Measurements from ENCODE around the gene SPATA1. TPM values are rescaled to one million over a fixed set of nuclear protein-coding genes. Genes with fewer than 3 reads are reported as not detected.

SPATA1 gene
- total RNA-seq (ENCODE audit: unreplicated experiment), result 1.3 TPM
- long read RNA-seq, result 0 reads

- peak within 1 kb of the TSS; percentile 93 for H3K27ac Mint-ChIP-seq (ENCODE audit: unreplicated experiment)
- no peak for TF ChIP-seq CTCF (IDR thresholded peaks at IDR 0.05; ENCODE audit: partially characterized antibody, unreplicated experiment)
- peaks cover 4% of the 10 kb centered on the region for H3K27me3 Mint-ChIP-seq (ENCODE audit: unreplicated experiment)
- H3K4me3 Mint-ChIP-seq (ENCODE audit: unreplicated experiment), result peak within 1 kb of the TSS; percentile 99
- peak; percentile 99 for DNase-seq
- peaks cover 7% of the 10 kb centered on the region for H3K9me3 Mint-ChIP-seq (ENCODE audit: unreplicated experiment)
- peaks cover 5% of the 10 kb centered on the region for H3K36me3 Mint-ChIP-seq (ENCODE audit: unreplicated experiment)
- H3K4me1 Mint-ChIP-seq (ENCODE audit: low read depth, unreplicated experiment), result peaks cover 16% of the 10 kb centered on the region
These were observed at the start of gene SPATA1, which contains the start of gene GNG5 for GRCh38 chr1:84506002-84506728. Gene SPATA1, plus strand, starts transcription at chr1:84506386. Its CDS starts 9,974 bp downstream, at chr1:84516360. Gene GNG5, minus strand, starts transcription at chr1:84506581. Its CDS starts 490 bp downstream, at chr1:84506091.

- Mint-ChIP-seq H3K9me3 (ENCODE audit: unreplicated experiment) (no peaks in the 10 kb centered on the region), H3K27ac (ENCODE audit: unreplicated experiment) (no peak overlapping the region), H3K27me3 (ENCODE audit: unreplicated experiment) (peaks cover 3% of the 10 kb centered on the region), H3K4me1 (ENCODE audit: low read depth, unreplicated experiment) (no peaks in the 10 kb centered on the region), H3K36me3 (ENCODE audit: unreplicated experiment) (no peaks in the 10 kb centered on the region), H3K4me3 (ENCODE audit: unreplicated experiment) (no peak overlapping the region)
- no peak for TF ChIP-seq CTCF (IDR thresholded peaks at IDR 0.05; ENCODE audit: partially characterized antibody, unreplicated experiment)
- no peak for DNase-seq
These were observed 44.1 kb upstream of the SPATA1 start for GRCh38 chr1:84462118-84462517.

- H3K27me3 Mint-ChIP-seq (ENCODE audit: unreplicated experiment), result peaks cover 3% of the 10 kb centered on the region
- DNase-seq, result no peak
- no peaks in the 10 kb centered on the region for H3K9me3 Mint-ChIP-seq (ENCODE audit: unreplicated experiment)
These were observed 38.9 kb upstream of the SPATA1 start for GRCh38 chr1:84467298-84467697.

GRCh38 chr1:84476225-84476624 lies 30.0 kb upstream of the SPATA1 start:
- DNase-seq, result no peak
- H3K4me3 Mint-ChIP-seq (ENCODE audit: unreplicated experiment), result no peak overlapping the region
- no peak for TF ChIP-seq CTCF (IDR thresholded peaks at IDR 0.05; ENCODE audit: partially characterized antibody, unreplicated experiment)
- peaks cover 14% of the 10 kb centered on the region for H3K9me3 Mint-ChIP-seq (ENCODE audit: unreplicated experiment)
- peaks cover 9% of the 10 kb centered on the region for H3K36me3 Mint-ChIP-seq (ENCODE audit: unreplicated experiment)
- peaks cover 6% of the 10 kb centered on the region for H3K4me1 Mint-ChIP-seq (ENCODE audit: low read depth, unreplicated experiment)
- H3K27ac Mint-ChIP-seq (ENCODE audit: unreplicated experiment), result no peak overlapping the region
- peaks cover 9% of the 10 kb centered on the region for H3K27me3 Mint-ChIP-seq (ENCODE audit: unreplicated experiment)

More at GRCh38 chr1:84467298-84467697, 38.9 kb upstream of the SPATA1 start:
- H3K36me3 Mint-ChIP-seq (ENCODE audit: unreplicated experiment), result no peaks in the 10 kb centered on the region
- TF ChIP-seq CTCF (IDR thresholded peaks at IDR 0.05; ENCODE audit: partially characterized antibody, unreplicated experiment), result no peak
- H3K4me3 Mint-ChIP-seq (ENCODE audit: unreplicated experiment), result no peak overlapping the region
- H3K27ac Mint-ChIP-seq (ENCODE audit: unreplicated experiment), result no peak overlapping the region
- no peaks in the 10 kb centered on the region for H3K4me1 Mint-ChIP-seq (ENCODE audit: low read depth, unreplicated experiment)

All from glutamatergic neuron (in vitro differentiated cells).